Nephron (organoid): Measurements from ENCODE around the gene SLC4A8.

Experiments
- H3K27ac Mint-ChIP-seq, 3 experiments: 2 replicates each; pipeline ENCODE4 v1.8.0; 2020; ENCODE audit warnings: mixed read lengths in 3 of 3, mild to moderate bottlenecking in 2 of 3, moderate library complexity in 1 of 3
- H3K27me3 Mint-ChIP-seq: 2 replicates; pipeline ENCODE4 v1.8.0; 2021; ENCODE audit warnings: low read depth, mild to moderate bottlenecking, moderate library complexity, mixed read lengths
- H3K36me3 Mint-ChIP-seq: 2 replicates; pipeline ENCODE4 v1.8.0; 2020; ENCODE audit warnings: low read depth, mixed read lengths
- H3K4me1 Mint-ChIP-seq: 2 replicates; pipeline ENCODE4 v1.8.0; 2020; ENCODE audit warnings: mixed read lengths
- H3K4me3 Mint-ChIP-seq, 3 experiments: 2 replicates each; pipeline ENCODE4 v1.8.0; 2020; ENCODE audit warnings: mild to moderate bottlenecking in 3 of 3, mixed read lengths in 3 of 3, moderate library complexity in 2 of 3
- H3K9me3 Mint-ChIP-seq: 2 replicates; pipeline ENCODE4 v1.8.0; 2020; ENCODE audit warnings: mixed read lengths
- TF ChIP-seq, protein P1 (sequence below), 3 experiments: fragments of 200-600 bp; sonication (generic); IDR thresholded peaks; one replicate each; pipeline ENCODE4 v1.5.0; 2021; ENCODE audit warnings: antibody characterized with exemption in 3 of 3; ENCODE audit not compliant: unreplicated experiment in 3 of 3

The SLC4A8 gene

DNA sequence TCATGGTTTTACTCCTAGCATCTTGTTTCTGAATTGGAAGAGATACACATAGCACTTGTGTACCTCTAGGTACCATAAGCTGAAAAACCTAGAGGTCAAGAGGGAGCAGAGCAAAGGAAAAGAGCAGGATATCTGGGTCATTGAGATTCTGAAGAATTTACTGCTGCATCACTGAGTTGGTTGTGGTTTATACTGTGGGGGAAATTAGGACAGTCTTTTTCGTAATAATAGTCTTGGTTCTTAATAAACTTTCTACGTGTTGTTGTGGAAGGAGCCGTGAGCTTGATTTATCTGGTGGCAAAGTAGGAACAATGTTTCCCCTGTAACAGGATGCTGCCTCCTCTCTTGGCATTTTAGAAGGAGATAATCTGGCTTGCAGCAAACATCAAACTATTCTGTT, 80.2 kb downstream of the SLC4A8 start:
- Mint-ChIP-seq H3K36me3 (no peaks in the 10 kb centered on the region), H3K4me1 (peaks cover 31% of the 10 kb centered on the region), H3K4me3 (no peak overlapping the region), H3K27ac (peak overlapping the region in 2 of 3 experiments; percentile 51 to 72), H3K27me3 (peaks cover 3% of the 10 kb centered on the region), H3K9me3 (no peaks in the 10 kb centered on the region)
- TF ChIP-seq, protein P1, sequence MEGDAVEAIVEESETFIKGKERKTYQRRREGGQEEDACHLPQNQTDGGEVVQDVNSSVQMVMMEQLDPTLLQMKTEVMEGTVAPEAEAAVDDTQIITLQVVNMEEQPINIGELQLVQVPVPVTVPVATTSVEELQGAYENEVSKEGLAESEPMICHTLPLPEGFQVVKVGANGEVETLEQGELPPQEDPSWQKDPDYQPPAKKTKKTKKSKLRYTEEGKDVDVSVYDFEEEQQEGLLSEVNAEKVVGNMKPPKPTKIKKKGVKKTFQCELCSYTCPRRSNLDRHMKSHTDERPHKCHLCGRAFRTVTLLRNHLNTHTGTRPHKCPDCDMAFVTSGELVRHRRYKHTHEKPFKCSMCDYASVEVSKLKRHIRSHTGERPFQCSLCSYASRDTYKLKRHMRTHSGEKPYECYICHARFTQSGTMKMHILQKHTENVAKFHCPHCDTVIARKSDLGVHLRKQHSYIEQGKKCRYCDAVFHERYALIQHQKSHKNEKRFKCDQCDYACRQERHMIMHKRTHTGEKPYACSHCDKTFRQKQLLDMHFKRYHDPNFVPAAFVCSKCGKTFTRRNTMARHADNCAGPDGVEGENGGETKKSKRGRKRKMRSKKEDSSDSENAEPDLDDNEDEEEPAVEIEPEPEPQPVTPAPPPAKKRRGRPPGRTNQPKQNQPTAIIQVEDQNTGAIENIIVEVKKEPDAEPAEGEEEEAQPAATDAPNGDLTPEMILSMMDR (IDR thresholded peaks at IDR 0.05; ENCODE audit: unreplicated experiment in 3 of 3) = no peak

DNA sequence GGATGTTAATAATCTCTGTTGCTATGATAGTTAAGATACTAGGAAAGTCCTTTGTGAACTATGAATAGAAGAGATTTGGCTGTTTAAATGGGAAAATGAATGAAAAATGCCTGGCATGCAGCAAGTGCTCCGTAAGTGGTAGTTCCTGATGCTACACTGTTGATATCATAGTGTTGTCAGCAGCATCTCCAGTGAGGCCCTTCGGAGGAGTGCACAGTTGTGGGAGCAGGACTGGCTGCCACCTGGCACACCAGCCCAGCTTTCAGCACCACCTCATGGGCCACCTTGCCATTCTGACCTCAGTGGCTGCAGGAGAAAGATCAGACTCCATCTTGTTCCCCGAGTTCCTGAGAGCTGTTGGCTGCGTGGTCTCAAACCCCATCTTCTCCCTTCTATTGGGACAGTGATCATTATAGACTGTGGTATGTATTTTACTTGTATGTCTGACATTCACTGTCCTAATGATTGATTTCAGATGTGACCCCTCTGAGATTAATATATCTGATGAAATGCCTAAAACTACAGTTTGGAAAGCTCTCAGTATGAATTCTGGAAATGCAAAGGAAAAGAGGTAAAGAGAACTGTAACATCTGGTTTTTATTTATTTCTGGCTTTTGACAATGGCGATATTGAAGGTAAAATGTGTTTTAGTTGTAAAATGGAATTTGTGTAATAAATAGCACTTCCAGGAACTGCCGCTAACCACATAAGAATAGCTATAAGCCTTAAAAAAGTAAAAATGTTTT, 80.9 kb downstream of the SLC4A8 start:
- Mint-ChIP-seq H3K27ac (peak overlapping the region; percentile 22 to 72 (median 51)), H3K4me1 (peaks cover 31% of the 10 kb centered on the region), H3K36me3 (no peaks in the 10 kb centered on the region), H3K4me3 (no peak overlapping the region), H3K27me3 (peaks cover 3% of the 10 kb centered on the region), H3K9me3 (no peaks in the 10 kb centered on the region)
- TF ChIP-seq, protein P1 (IDR thresholded peaks at IDR 0.05; ENCODE audit: unreplicated experiment in 3 of 3) = no peak

DNA sequence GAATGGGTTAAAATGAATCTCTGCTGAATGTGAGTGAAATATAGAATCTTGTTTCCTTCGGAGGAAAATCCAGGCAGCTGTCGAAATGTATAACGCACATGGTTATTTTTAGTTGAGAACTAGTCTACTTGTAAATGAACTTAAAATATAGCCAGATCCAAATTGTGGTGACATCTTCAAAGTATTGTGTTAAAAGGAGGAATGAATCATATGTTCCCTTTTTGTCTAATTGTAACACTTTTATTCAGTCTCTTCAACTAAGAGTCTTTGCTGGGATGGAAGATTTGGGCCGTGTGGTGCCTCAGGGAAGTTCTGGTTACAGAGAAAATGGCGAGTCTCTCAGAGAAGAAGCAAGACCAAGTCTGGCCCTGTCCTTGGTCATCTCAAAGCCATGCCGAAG, 82.5 kb downstream of the SLC4A8 start:
- H3K4me1 Mint-ChIP-seq = peaks cover 31% of the 10 kb centered on the region
- H3K36me3 Mint-ChIP-seq = no peaks in the 10 kb centered on the region
- TF ChIP-seq, protein P1 (IDR thresholded peaks at IDR 0.05; ENCODE audit: unreplicated experiment in 3 of 3) = no peak
- H3K9me3 Mint-ChIP-seq = no peaks in the 10 kb centered on the region
- no peak overlapping the region for H3K4me3 Mint-ChIP-seq
- H3K27me3 Mint-ChIP-seq = peaks cover 1% of the 10 kb centered on the region
- peak overlapping the region in 1 of 3 experiments; percentile 61 for H3K27ac Mint-ChIP-seq

DNA sequence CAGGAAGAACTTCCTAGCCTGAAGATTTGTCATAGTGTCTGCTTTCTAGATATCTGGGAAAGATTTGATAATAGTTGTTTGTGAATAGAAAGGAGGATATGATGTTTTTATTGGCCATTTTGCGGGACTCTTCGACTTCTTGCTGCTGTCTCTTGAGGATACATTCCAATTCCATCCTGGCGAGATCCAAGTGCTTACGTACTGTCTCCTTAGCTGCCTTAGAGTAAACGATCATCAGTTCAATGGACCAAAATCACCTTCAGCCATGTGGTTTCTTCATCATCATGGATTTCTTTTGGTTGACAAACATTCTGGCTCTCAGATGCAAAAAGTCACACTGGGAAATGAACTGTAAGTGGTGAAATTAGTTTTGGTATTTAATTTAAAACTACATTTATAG, 83.7 kb downstream of the SLC4A8 start:
- Mint-ChIP-seq H3K36me3 (no peaks in the 10 kb centered on the region), H3K4me1 (peaks cover 31% of the 10 kb centered on the region), H3K27ac (no peak overlapping the region), H3K9me3 (no peaks in the 10 kb centered on the region), H3K4me3 (no peak overlapping the region), H3K27me3 (no peaks in the 10 kb centered on the region)
- TF ChIP-seq, protein P1 (IDR thresholded peaks at IDR 0.05; ENCODE audit: unreplicated experiment in 3 of 3) = no peak

DNA sequence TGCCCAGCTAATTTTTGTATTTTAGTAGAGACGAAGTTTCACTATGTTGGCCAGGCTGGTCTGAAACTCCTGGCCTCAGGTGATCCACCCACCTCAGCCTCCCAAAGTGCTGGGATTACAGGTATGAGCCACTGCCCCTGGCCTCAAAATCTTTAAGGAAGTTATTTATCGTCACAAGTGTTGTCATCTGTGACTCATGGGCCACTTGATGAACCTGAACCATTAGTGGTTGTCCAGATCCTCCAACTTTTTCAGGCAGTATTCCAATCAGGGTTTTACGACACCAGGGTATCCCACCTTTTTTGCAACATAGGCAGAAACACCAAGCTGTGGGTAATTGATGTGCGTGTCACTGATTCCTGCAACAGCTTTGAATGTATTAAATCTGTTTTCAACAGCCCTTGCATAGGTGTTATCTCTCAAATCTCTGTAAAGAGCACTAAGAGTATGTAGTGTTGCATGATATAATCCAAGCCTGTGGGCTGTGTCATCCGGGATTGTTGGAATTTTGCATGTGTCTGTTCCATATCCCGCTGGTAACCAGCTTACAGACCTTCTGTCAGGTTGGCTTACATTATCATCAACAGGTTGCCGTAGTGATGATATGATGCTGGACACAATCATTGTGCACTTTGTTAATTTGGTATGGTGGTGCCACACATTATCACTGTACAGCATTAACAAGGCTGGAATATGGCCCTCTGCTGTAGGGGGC, 87.1 kb downstream of the SLC4A8 start:
- Mint-ChIP-seq H3K27me3 (peaks cover 8% of the 10 kb centered on the region), H3K4me3 (no peak overlapping the region), H3K4me1 (peaks cover 15% of the 10 kb centered on the region), H3K36me3 (no peaks in the 10 kb centered on the region), H3K27ac (no peak overlapping the region), H3K9me3 (no peaks in the 10 kb centered on the region)
- TF ChIP-seq, protein P1 (IDR thresholded peaks at IDR 0.05; ENCODE audit: unreplicated experiment in 3 of 3) = no peak
